B cell (primary cell): Measurements from ENCODE around the gene SH3RF3.

Experiments used
- EZH2 ChIP-seq: IDR thresholded peaks from 2 replicates; pipeline ENCODE4 v1.6.1; 2012; ENCODE audit warnings: borderline replicate concordance, low read depth, mild to moderate bottlenecking, moderate library complexity, low read length; ENCODE audit not compliant: insufficient read depth, poor library complexity, severe bottlenecking
- TF ChIP-seq, protein P1 (sequence below): fragments of 200-600 bp; IDR thresholded peaks from one replicate; pipeline ENCODE4 v1.8.0; 2022; ENCODE audit warnings: antibody characterized with exemption, mild to moderate bottlenecking

DNA sequence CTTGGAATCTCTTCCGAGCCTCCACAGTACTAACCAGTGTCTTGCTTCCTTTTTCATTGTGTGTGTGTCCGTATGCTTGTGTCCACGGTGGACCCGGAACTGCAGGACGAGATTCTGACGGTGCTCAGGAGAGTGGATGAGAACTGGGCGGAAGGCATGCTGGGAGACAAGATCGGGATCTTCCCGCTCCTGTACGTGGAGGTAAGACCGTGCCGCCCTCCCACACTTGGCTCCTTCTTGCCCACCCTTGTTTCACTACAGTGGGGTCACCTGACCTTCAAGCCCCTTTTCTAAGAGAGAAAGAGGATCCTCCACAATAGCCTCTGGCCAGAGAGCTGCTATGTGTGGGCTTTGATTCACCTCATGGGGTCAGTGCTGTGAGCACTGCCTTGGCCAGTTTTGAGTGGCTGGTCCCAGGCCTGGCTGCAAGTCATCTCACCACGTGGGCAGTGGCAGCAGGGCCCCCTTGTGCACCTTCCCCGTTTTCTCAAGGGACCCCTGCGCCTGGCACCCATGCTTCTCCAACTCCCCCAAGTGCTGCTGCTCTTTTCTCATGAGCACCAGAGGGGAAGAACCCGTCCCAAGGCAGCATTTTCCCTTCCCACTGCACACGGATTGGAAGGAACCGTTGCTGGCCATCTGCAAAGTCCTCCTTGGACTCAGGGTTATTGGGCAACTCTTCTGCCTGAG lies 242.6 kb downstream of the SH3RF3 start:
- TF ChIP-seq, protein P1, sequence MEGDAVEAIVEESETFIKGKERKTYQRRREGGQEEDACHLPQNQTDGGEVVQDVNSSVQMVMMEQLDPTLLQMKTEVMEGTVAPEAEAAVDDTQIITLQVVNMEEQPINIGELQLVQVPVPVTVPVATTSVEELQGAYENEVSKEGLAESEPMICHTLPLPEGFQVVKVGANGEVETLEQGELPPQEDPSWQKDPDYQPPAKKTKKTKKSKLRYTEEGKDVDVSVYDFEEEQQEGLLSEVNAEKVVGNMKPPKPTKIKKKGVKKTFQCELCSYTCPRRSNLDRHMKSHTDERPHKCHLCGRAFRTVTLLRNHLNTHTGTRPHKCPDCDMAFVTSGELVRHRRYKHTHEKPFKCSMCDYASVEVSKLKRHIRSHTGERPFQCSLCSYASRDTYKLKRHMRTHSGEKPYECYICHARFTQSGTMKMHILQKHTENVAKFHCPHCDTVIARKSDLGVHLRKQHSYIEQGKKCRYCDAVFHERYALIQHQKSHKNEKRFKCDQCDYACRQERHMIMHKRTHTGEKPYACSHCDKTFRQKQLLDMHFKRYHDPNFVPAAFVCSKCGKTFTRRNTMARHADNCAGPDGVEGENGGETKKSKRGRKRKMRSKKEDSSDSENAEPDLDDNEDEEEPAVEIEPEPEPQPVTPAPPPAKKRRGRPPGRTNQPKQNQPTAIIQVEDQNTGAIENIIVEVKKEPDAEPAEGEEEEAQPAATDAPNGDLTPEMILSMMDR, result no peak
- TF ChIP-seq EZH2, result no peak
